Measurements from ENCODE around the gene ABCA7. TPM values are rescaled to one million over a fixed set of nuclear protein-coding genes. Genes with fewer than 3 reads are reported as not detected.

ABCA7 gene
- total RNA-seq, 2 experiments from 2014 or later = 145 to 146 TPM

GRCh38 chr19:1025960-1026782 lies 13.7 kb upstream of the ABCA7 start, which contains the start of gene CNN2:
CNN2 (plus strand) TSS chr19:1026608; CDS start chr19:1026662, 54 bp downstream.
- H3K27ac Mint-ChIP-seq = peak within 1 kb of the TSS; percentile 92
- DNase-seq = peak; percentile 84
- peak; percentile 59 for ATAC-seq (ENCODE audit: low read depth)
- H3K4me3 Mint-ChIP-seq = peak within 1 kb of the TSS; percentile 96
- no peaks in the 10 kb centered on the region for H3K9me3 Mint-ChIP-seq
- H3K4me1 Mint-ChIP-seq = peaks cover 19% of the 10 kb centered on the region
- peaks cover 13% of the 10 kb centered on the region for H3K36me3 Mint-ChIP-seq
- POLR2A ChIA-PET = interaction anchor here (0.5 to 7.0 kb wide), 10 partner anchors 12 to 243 kb away, joined by 3 to 130 read pairs (median 6); partner anchors contain the start of genes ABCA7, ARHGAP45, CIRBP and POLR2E
- no peaks in the 10 kb centered on the region for H3K27me3 Mint-ChIP-seq

- H3K4me3 Mint-ChIP-seq = peak overlapping the region; percentile 96
- no peaks in the 10 kb centered on the region for H3K9me3 Mint-ChIP-seq
- peaks cover 15% of the 10 kb centered on the region for H3K4me1 Mint-ChIP-seq
- ATAC-seq (ENCODE audit: low read depth) (peak; percentile 4), DNase-seq (peak; percentile 62)
- no peaks in the 10 kb centered on the region for H3K27me3 Mint-ChIP-seq
- H3K36me3 Mint-ChIP-seq = peaks cover 13% of the 10 kb centered on the region
- H3K27ac Mint-ChIP-seq = peak overlapping the region; percentile 92
- POLR2A ChIA-PET = interaction anchor here (0.7 to 7.0 kb wide), 12 partner anchors 12 to 248 kb away, joined by 3 to 130 read pairs (median 4); partner anchors contain the start of genes ABCA7, ARHGAP45, CIRBP and FAM174C
Observed at GRCh38 chr19:1026783-1027649, 12.9 kb upstream of the ABCA7 start.

- DNase-seq (no peak), ATAC-seq (ENCODE audit: low read depth) (peak; percentile 22)
- no peaks in the 10 kb centered on the region for H3K9me3 Mint-ChIP-seq
- peaks cover 18% of the 10 kb centered on the region for H3K36me3 Mint-ChIP-seq
- peak overlapping the region; percentile 92 for H3K27ac Mint-ChIP-seq
- peaks cover 15% of the 10 kb centered on the region for H3K4me1 Mint-ChIP-seq
- H3K4me3 Mint-ChIP-seq = peak overlapping the region; percentile 96
- H3K27me3 Mint-ChIP-seq = no peaks in the 10 kb centered on the region
- POLR2A ChIA-PET = interaction anchor here (0.7 to 7.0 kb wide), 11 partner anchors 11 to 248 kb away, joined by 3 to 130 read pairs (median 4); partner anchors contain the start of genes ABCA7, ARHGAP45, CIRBP and FAM174C
Observed at GRCh38 chr19:1027650-1028061, 12.3 kb upstream of the ABCA7 start.

GRCh38 chr19:1028062-1028926 lies 11.6 kb upstream of the ABCA7 start:
- POLR2A ChIA-PET = interaction anchor here (0.5 to 7.0 kb wide), 13 partner anchors 10 to 1596 kb away, joined by 3 to 130 read pairs (median 4); partner anchors contain the start of genes ABCA7, ARHGAP45, CIRBP and FAM174C
- ATAC-seq (ENCODE audit: low read depth) (peak; percentile 52), DNase-seq (peak; percentile 78)
- Mint-ChIP-seq H3K27ac (peak overlapping the region; percentile 87), H3K4me3 (peak overlapping the region; percentile 92), H3K27me3 (no peaks in the 10 kb centered on the region), H3K9me3 (no peaks in the 10 kb centered on the region), H3K4me1 (peaks cover 19% of the 10 kb centered on the region), H3K36me3 (peaks cover 23% of the 10 kb centered on the region)

GRCh38 chr19:1032264-1032867 lies 7.5 kb upstream of the ABCA7 start:
- Mint-ChIP-seq H3K36me3 (peaks cover 34% of the 10 kb centered on the region), H3K4me3 (no peak overlapping the region), H3K27ac (no peak overlapping the region), H3K9me3 (no peaks in the 10 kb centered on the region), H3K27me3 (no peaks in the 10 kb centered on the region), H3K4me1 (peaks cover 26% of the 10 kb centered on the region)
- no peak for DNase-seq
- POLR2A ChIA-PET = interaction anchor here (0.7 to 7.0 kb wide), 8 partner anchors 11 to 720 kb away, joined by 3 to 84 read pairs (median 4); partner anchors contain the start of genes ARHGAP45 and RNU6-2
- ATAC-seq (ENCODE audit: low read depth) = no peak

- peaks cover 43% of the 10 kb centered on the region for H3K4me1 Mint-ChIP-seq
- no peaks in the 10 kb centered on the region for H3K9me3 Mint-ChIP-seq
- H3K27ac Mint-ChIP-seq = peak overlapping the region; percentile 54
- H3K27me3 Mint-ChIP-seq = no peaks in the 10 kb centered on the region
- no peak for DNase-seq
- no peak for ATAC-seq (ENCODE audit: low read depth)
- POLR2A ChIA-PET = interaction anchor here (0.9 to 7.7 kb wide), 6 partner anchors 8 to 50 kb away, joined by 3 to 82 read pairs (median 8); partner anchors contain the start of genes ARHGAP45, CNN2 and RNU6-2
- peaks cover 33% of the 10 kb centered on the region for H3K36me3 Mint-ChIP-seq
- H3K4me3 Mint-ChIP-seq = no peak overlapping the region
Observed at GRCh38 chr19:1035998-1036621, 3.8 kb upstream of the ABCA7 start.

- H3K9me3 Mint-ChIP-seq = no peaks in the 10 kb centered on the region
- ATAC-seq (ENCODE audit: low read depth) = no peak
- peaks cover 43% of the 10 kb centered on the region for H3K4me1 Mint-ChIP-seq
- POLR2A ChIA-PET = interaction anchor here (0.6 to 7.7 kb wide), 8 partner anchors 10 to 166 kb away, joined by 3 to 82 read pairs (median 10); partner anchors contain the start of genes ARHGAP45, CNN2 and RNU6-2
- peaks cover 28% of the 10 kb centered on the region for H3K36me3 Mint-ChIP-seq
- peak; percentile 61 for DNase-seq
- H3K27me3 Mint-ChIP-seq = no peaks in the 10 kb centered on the region
- H3K4me3 Mint-ChIP-seq = peak overlapping the region; percentile 99
- peak overlapping the region; percentile 88 for H3K27ac Mint-ChIP-seq
Observed at GRCh38 chr19:1037621-1038064, 2.3 kb upstream of the ABCA7 start.

- Mint-ChIP-seq H3K9me3 (no peaks in the 10 kb centered on the region), H3K4me1 (peaks cover 37% of the 10 kb centered on the region), H3K27ac (peak overlapping the region; percentile 88), H3K4me3 (peak overlapping the region; percentile 99), H3K27me3 (no peaks in the 10 kb centered on the region), H3K36me3 (peaks cover 21% of the 10 kb centered on the region)
- POLR2A ChIA-PET = interaction anchor here (0.6 to 7.7 kb wide), 18 partner anchors 9 to 230 kb away, joined by 3 to 82 read pairs (median 6); partner anchors contain the start of genes ARHGAP45, CIRBP, CNN2 and GPX4
- ATAC-seq (ENCODE audit: low read depth) (no peak), DNase-seq (no peak)
Observed at GRCh38 chr19:1038978-1039645, 795 bp upstream of the ABCA7 start.

- POLR2A ChIA-PET = interaction anchor here (0.9 to 7.7 kb wide), 14 partner anchors 8 to 229 kb away, joined by 3 to 82 read pairs (median 10); partner anchors contain the start of genes ARHGAP45, CIRBP, CNN2 and RNU6-2
- peaks cover 33% of the 10 kb centered on the region for H3K4me1 Mint-ChIP-seq
- peaks cover 1% of the 10 kb centered on the region for H3K9me3 Mint-ChIP-seq
- DNase-seq (peak; percentile 87), ATAC-seq (ENCODE audit: low read depth) (peak; percentile 62)
- peak overlapping the region; percentile 99 for H3K4me3 Mint-ChIP-seq
- peaks cover 27% of the 10 kb centered on the region for H3K36me3 Mint-ChIP-seq
- no peaks in the 10 kb centered on the region for H3K27me3 Mint-ChIP-seq
- H3K27ac Mint-ChIP-seq = peak overlapping the region; percentile 92
Observed at GRCh38 chr19:1040476-1041271, 767 bp downstream of the ABCA7 start.

- POLR2A ChIA-PET = interaction anchor here (0.5 to 7.7 kb wide), 9 partner anchors 13 to 228 kb away, joined by 3 to 82 read pairs (median 7); partner anchors contain the start of genes ARHGAP45, CIRBP, CNN2 and RNU6-2
- Mint-ChIP-seq H3K4me3 (peak overlapping the region; percentile 99), H3K36me3 (peaks cover 23% of the 10 kb centered on the region), H3K4me1 (peaks cover 29% of the 10 kb centered on the region), H3K27me3 (no peaks in the 10 kb centered on the region), H3K27ac (no peak overlapping the region), H3K9me3 (peaks cover 1% of the 10 kb centered on the region)
- no peak for DNase-seq
- no peak for ATAC-seq (ENCODE audit: low read depth)
Observed at GRCh38 chr19:1041272-1041834, 1.4 kb downstream of the ABCA7 start.
